Spleen (tissue), 11 donors: ENCODE data around the gene HSP90AB1. TPM values are rescaled to one million over a fixed set of nuclear protein-coding genes. Genes with fewer than 3 reads are reported as not detected.

Experiments
- DNase-seq: peaks from one replicate; pipeline ENCODE4 v3.0.0-alpha.2; 2020
- H3K27ac ChIP-seq, 8 donors: fragments of 200-600 bp; sonication (generic) in 7 of 8; 1 replicate in 4 of 8; 2 replicates in 4 of 8; pipeline versions ENCODE4 v1.5.0 to v1.8.0; 2016 to 2021; ENCODE audit warnings: inconsistent platforms in 4 of 8, mild to moderate bottlenecking in 4 of 8, moderate library complexity in 1 of 8
- H3K27me3 ChIP-seq, 7 donors: fragments of 200-600 bp; sonication (generic) in 6 of 7; replicated peaks in 1 of 7; 1 replicate in 4 of 7; 2 replicates in 3 of 7; pipeline versions ENCODE4 v1.5.0 to v1.8.0; 2016 to 2021; ENCODE audit warnings: inconsistent platforms in 3 of 7, mild to moderate bottlenecking in 1 of 7
- H3K36me3 ChIP-seq, 6 donors: fragments of 200-600 bp; sonication (generic) in 5 of 6; 1 replicate in 4 of 6; 2 replicates in 2 of 6; pipeline versions ENCODE4 v1.5.0 to v1.8.0; 2016 to 2021; ENCODE audit warnings: inconsistent platforms in 2 of 6
- H3K4me1 ChIP-seq, 6 donors: fragments of 200-600 bp; sonication (generic) in 5 of 6; 1 replicate in 3 of 6; 2 replicates in 3 of 6; pipeline versions ENCODE4 v1.5.0 to v1.8.0; 2016 to 2021; ENCODE audit warnings: inconsistent platforms in 3 of 6
- H3K4me3 ChIP-seq, 8 donors: fragments of 200-600 bp; sonication (generic) in 7 of 8; 1 replicate in 4 of 8; 2 replicates in 4 of 8; pipeline versions ENCODE4 v1.5.0 to v1.8.0; 2016 to 2021; ENCODE audit warnings: inconsistent platforms in 4 of 8, mild to moderate bottlenecking in 4 of 8, moderate library complexity in 2 of 8
- H3K9me3 ChIP-seq, 8 donors: fragments of 200-600 bp; sonication (generic) in 7 of 8; 1 replicate in 4 of 8; 2 replicates in 4 of 8; pipeline versions ENCODE4 v1.5.0 to v1.8.0; 2016 to 2021; ENCODE audit warnings: inconsistent platforms in 4 of 8
- POLR2A ChIP-seq, 3 donors: fragments of 450-650 bp; IDR thresholded peaks; one replicate each; pipeline ENCODE4 v1.5.1; 2017; ENCODE audit warnings: antibody characterized with exemption in 3 of 3, mild to moderate bottlenecking in 1 of 3
- POLR2AphosphoS5 ChIP-seq, 3 donors: sonication (generic); formaldehyde crosslinking; IDR thresholded peaks; one replicate each; pipeline ENCODE4 v1.5.1; 2017; ENCODE audit warnings: antibody characterized with exemption in 3 of 3
- WGBS, 5 donors: extraction: QIAGEN DNeasy Blood & Tissue Kit in 3 of 5; methylation state at CpG; one replicate each; pipeline versions ENCODE4 v1.1.5 to v1.1.7; 2013 to 2018; 5-methylcytosine and 5-hydroxymethylcytosine counted together
- intact Hi-C: fragments of 100-400 bp; cut with DNase I; formaldehyde crosslinking; loops from one replicate; pipeline ENCODE4 v1.15.0; 2023; ENCODE audit warnings: low total_unique reads
- polyA plus RNA-seq, 3 donors: library from polyadenylated mRNA; stranded (reverse); fragments of 200-250 nt; gene quantifications; one replicate each; pipeline ENCODE4 v1.2.1, GENCODE V29; 2013
- total RNA-seq, 7 donors: library from RNA; depleted of rRNA in 3 of 7; stranded (reverse); fragments of >200 nt in 3 of 7; fragmentation: NEBNext Ultra II Directional in 4 of 7; extraction: Animal tissue kit (Norgen Biotek cat#: 25700) in 4 of 7; gene quantifications; one replicate each; pipeline versions ENCODE4 v1.1.0 to v1.2.1, GENCODE V29; 2016 to 2021
- TF ChIP-seq, protein P1 (sequence below), 11 experiments: fragments of 200-600 bp in 7 of 11; fragments of 450-650 bp in 4 of 11; sonication (generic) in 4 of 11; IDR thresholded peaks in 8 of 11; conservative IDR thresholded peaks in 3 of 11; 1 replicate in 7 of 11; 2 replicates in 4 of 11; pipeline versions ENCODE4 v1.4.0 to v1.8.0; 2016 to 2021; ENCODE audit warnings: antibody characterized with exemption in 11 of 11, inconsistent platforms in 4 of 11, mild to moderate bottlenecking in 1 of 11
- donor health status: healthy with polysubstance abuse.
- donor health status: DM: no; HTN: no; CAD: no; lungs with moderate emphysema.
- donor health status: DM: no; HTN: no; CAD: no.
- donor health status: Bipolar disorder and iron deficiency.
- donor health status: healthy.
- donor health status: DM: no; HTN: no; CAD: no.
- donor health status: DM: yes; HTN: yes; CAD: no.

The HSP90AB1 gene
- total and polyA plus RNA-seq, 10 donors, result 196 to 546 (median 386) TPM

DNA sequence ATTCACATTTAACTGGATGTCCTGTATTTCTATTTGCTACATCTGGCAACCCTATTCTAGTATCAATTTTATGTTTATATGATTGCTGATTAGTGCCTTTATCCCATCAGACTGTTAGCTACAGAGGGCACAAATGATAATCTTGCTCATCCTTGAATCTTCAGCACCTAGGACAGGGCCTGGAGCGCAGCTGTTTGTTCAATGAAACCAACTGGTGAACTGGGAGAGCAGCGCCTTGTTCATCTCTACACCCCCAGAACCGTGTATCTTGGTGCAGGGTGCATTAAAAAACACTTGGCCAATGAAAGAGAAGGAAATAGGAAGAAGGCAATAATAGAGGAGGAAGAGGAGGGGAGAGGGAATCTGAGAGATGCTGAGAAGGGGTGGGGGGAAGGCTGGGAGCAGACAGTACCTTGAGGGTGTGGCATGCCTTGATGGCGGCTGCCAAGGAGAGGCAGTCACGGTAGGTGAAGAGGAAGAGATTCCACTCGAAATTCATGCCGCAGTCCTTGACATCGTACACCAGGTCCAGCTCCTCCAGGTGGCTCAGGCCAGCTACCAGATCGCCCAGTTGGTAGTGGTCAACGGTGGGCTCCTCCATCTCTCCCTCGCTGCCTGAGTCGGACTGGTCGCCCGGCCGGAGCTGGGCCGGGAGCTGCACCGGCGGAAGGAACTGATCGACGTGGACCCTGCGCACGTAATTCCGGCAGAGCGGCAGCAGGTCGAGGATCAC, 38.8 kb downstream of the HSP90AB1 start:
- H3K27me3 ChIP-seq, result peaks cover 0 to 76% (median 13%) of the 10 kb centered on the region in 7 donors
- H3K36me3 ChIP-seq, result no peaks in the 10 kb centered on the region
- H3K4me3 ChIP-seq, result no peak overlapping the region
- TF ChIP-seq, protein P1, sequence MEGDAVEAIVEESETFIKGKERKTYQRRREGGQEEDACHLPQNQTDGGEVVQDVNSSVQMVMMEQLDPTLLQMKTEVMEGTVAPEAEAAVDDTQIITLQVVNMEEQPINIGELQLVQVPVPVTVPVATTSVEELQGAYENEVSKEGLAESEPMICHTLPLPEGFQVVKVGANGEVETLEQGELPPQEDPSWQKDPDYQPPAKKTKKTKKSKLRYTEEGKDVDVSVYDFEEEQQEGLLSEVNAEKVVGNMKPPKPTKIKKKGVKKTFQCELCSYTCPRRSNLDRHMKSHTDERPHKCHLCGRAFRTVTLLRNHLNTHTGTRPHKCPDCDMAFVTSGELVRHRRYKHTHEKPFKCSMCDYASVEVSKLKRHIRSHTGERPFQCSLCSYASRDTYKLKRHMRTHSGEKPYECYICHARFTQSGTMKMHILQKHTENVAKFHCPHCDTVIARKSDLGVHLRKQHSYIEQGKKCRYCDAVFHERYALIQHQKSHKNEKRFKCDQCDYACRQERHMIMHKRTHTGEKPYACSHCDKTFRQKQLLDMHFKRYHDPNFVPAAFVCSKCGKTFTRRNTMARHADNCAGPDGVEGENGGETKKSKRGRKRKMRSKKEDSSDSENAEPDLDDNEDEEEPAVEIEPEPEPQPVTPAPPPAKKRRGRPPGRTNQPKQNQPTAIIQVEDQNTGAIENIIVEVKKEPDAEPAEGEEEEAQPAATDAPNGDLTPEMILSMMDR (IDR thresholded peaks at IDR 0.05 in 8 of 11, conservative IDR thresholded peaks at IDR 0.05 in 3 of 11), result no peak
- TF ChIP-seq POLR2A (IDR thresholded peaks at IDR 0.05) (no peak), POLR2AphosphoS5 (IDR thresholded peaks at IDR 0.05) (no peak)
- H3K9me3 ChIP-seq, result no peaks in the 10 kb centered on the region
- no peak overlapping the region for H3K27ac ChIP-seq
- 74 to 85% (median 81%) methylated on average over 24 to 25 of the region's 25 CpGs for WGBS, 5 donors
- no peak for DNase-seq
- intact Hi-C loops, result no loop called here
- peaks cover 0 to 7% (median 0%) of the 10 kb centered on the region in 6 donors for H3K4me1 ChIP-seq

GRCh38 chr6:44286285-44286565, 39.3 kb downstream of the HSP90AB1 start:
- intact Hi-C loops, result no loop called here
- no peak overlapping the region for H3K4me3 ChIP-seq
- 79 to 92% (median 87%) methylated on average over 10 to 12 of the region's 12 CpGs for WGBS, 5 donors
- H3K27ac ChIP-seq, result no peak overlapping the region
- H3K36me3 ChIP-seq, result no peaks in the 10 kb centered on the region
- TF ChIP-seq POLR2A (IDR thresholded peaks at IDR 0.05), result no peak
- peaks cover 0 to 7% (median 0%) of the 10 kb centered on the region in 6 donors for H3K4me1 ChIP-seq
- peaks cover 0 to 78% (median 15%) of the 10 kb centered on the region in 7 donors for H3K27me3 ChIP-seq
- no peak for DNase-seq
- H3K9me3 ChIP-seq, result no peaks in the 10 kb centered on the region

- no peak for DNase-seq
- no peak for TF ChIP-seq POLR2AphosphoS5 (IDR thresholded peaks at IDR 0.05)
- no peak for TF ChIP-seq POLR2A (IDR thresholded peaks at IDR 0.05)
- TF ChIP-seq, protein P1 (IDR thresholded peaks at IDR 0.05 in 8 of 11, conservative IDR thresholded peaks at IDR 0.05 in 3 of 11), result no peak
- no peaks in the 10 kb centered on the region for H3K9me3 ChIP-seq
- intact Hi-C loops, result no loop called here
- WGBS, 5 donors, result 38 to 67% (median 57%) methylated on average over 2 of the region's 2 CpGs
- peaks cover 0 to 84% (median 15%) of the 10 kb centered on the region in 7 donors for H3K27me3 ChIP-seq
- H3K36me3 ChIP-seq, result no peaks in the 10 kb centered on the region
- no peak overlapping the region for H3K4me3 ChIP-seq
- H3K27ac ChIP-seq, result no peak overlapping the region
- peaks cover 0 to 7% (median 0%) of the 10 kb centered on the region in 6 donors for H3K4me1 ChIP-seq
These were observed 39.8 kb downstream of the HSP90AB1 start for GRCh38 chr6:44286747-44287146.

GRCh38 chr6:44289726-44290260, 42.9 kb downstream of the HSP90AB1 start:
- Histone ChIP-seq H3K4me1 (no peaks in the 10 kb centered on the region), H3K27ac (no peak overlapping the region), H3K4me3 (no peak overlapping the region), H3K27me3 (peaks cover 0 to 97% (median 28%) of the 10 kb centered on the region in 7 donors), H3K9me3 (no peaks in the 10 kb centered on the region), H3K36me3 (no peaks in the 10 kb centered on the region)
- intact Hi-C loops, result no loop called here
- no peak for DNase-seq
- TF ChIP-seq, protein P1 (IDR thresholded peaks at IDR 0.05 in 8 of 11, conservative IDR thresholded peaks at IDR 0.05 in 3 of 11), result no peak
- no peak for TF ChIP-seq POLR2A (IDR thresholded peaks at IDR 0.05)
- no peak for TF ChIP-seq POLR2AphosphoS5 (IDR thresholded peaks at IDR 0.05)
- 34 to 53% (median 49%) methylated on average over 7 of the region's 7 CpGs for WGBS, 5 donors
